OCI-M2 (cell line): ENCODE measurements around the gene HJURP.
"Not testable (repeated sequence)": the region's sequence is repeated elsewhere in the genome, so short reads cannot be mapped to it uniquely, and the experiment has no call there.

ENCODE experiments used
- DNase-seq: peaks from one replicate; lab custom pipeline; 2025; ENCODE audit not compliant: unreplicated experiment; lab: John Stamatoyannopoulos, UW

HJURP gene

GRCh38 chr2:233854241-233854981, at the start of gene HJURP:
HJURP (minus strand) TSS chr2:233854535; CDS start chr2:233854500, 35 bp downstream.
- DNase-seq: peak; percentile 58

DNA sequence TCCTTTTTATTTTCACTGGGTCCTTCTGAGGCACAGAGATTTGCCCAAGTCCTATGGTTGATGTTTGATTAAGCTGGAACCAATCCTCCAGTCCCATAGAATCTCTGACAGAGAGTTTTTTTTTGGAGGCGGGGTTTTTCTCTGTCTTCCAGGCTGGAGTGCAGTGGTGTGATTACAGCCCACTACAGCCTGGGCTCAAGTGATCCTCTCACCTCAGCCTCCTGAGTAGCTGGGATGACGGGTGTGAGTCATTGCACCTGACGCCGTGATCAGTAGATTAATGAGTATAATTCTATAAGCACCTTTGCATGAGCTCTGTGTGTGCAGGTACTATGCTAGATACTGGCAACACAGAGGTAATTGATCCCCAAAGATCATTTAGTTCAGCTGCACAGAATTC, 47.5 kb upstream of the HJURP start:
- no peak for DNase-seq

DNA sequence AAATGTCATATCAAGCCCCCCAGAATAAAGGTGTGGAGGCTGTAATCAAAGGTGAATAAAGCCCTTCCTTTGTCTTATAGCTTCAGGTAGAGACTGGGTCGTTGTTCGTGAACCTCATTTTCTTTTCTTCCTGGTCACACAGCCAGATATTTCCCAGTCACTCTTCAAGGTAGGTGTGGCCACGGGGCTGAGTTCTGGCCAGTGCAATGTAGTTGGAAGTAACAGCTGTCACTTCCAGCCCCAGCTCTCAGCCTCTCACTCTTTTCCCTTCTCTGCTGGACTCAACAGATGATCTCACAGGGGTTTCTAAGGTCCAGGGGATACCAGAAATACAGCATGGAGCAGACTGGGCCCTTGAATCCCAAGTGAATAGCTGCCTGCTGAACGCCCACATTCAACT, 47.0 kb upstream of the HJURP start:
- no peak for DNase-seq

GRCh38 chr2:233896253-233896652, 41.9 kb upstream of the HJURP start:
- not testable (repeated sequence) for DNase-seq

DNA sequence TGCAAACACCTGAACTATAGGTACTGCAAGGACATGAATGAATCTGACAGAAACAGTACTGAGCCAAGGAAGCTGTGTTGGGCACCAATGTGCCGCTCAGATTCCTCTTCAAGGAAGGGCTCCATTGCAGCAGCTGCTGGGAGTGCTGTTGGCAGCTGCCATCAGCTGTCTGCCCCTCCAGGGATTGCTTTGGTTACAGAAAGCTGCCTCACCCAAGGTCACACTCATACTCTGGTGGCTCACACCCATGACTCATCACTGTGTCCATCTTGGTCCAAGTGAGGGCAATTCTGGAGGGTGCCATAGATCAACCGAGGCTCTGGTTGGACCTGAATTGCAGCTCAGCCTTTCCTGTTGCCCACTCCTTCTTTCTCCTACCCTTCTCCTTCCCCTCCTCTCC, 38.5 kb upstream of the HJURP start:
- DNase-seq: no peak

- DNase-seq: no peak
These were observed 28.0 kb upstream of the HJURP start for GRCh38 chr2:233882353-233882752.

GRCh38 chr2:233872125-233872524, 17.8 kb upstream of the HJURP start:
- not testable (repeated sequence) for DNase-seq

DNA sequence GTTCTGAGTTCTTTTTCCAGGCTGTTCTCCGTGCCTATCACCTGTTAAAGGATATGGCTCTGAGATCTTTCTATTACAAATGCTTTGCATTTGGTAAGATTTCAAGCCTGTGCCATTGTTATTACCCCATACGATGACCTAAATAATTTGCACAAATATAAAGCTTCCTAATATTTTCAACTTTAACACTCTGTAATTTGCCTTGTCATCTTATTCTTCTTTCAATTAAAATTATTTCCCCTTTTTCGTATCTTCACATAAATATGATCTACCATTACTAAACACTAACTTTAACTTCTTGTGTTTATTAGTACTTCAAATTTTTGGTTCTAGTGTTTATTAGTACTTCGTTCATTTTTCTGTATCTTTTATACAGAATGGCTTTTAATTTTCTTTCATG, 17.1 kb upstream of the HJURP start:
- no peak for DNase-seq

GRCh38 chr2:233867993-233868532, 13.7 kb upstream of the HJURP start, which contains the start of gene MSL3B:
MSL3B (minus strand) TSS chr2:233868386.
- DNase-seq: no peak

- DNase-seq: no peak
These were observed 12.1 kb upstream of the HJURP start for GRCh38 chr2:233866479-233866878.

DNA sequence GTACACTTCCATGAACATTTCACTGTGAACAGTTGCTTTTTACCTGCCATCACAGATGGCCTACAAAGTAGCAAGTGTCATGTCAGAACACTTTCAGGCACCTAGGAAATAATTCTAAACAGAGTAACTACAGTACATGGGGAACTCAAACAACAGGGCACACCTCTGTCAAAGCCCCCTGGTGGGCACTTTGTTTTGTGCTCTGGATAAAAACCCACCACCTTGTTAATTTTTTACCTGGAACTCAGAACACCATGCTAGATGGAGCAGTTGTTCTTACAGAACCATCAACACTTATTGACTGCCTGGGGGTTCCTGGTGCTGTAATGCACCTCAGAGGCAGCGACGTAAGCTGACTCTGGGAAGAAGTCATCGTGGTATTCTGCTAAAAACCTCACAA, 11.5 kb upstream of the HJURP start:
- no peak for DNase-seq

DNA sequence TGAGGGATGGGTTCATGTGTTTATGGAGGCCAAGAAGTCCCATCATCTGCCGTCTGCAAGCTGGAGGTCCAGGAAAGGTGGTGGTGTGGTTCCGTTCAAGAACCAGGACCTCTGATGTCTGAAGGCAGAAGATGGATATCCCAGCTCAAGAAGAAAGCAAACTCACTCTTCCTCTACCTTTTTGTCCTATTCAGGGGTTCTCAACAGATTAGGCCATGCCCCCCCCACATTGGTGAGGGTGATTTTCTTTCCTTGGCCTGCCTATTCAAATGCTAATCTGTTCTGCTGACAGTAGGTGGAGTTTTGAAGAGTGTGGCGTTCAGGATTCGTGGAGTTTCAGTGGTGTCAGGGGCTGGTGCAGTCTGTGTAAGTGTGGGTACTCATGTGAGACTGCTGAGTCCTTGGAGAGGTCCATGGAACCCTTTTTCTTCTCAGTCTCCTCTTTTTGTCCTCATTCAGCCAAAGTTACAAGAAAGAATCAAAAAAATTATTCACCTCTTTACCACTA, 8.0 kb upstream of the HJURP start:
- no peak for DNase-seq

GRCh38 chr2:233858331-233858730, 4.0 kb upstream of the HJURP start:
- DNase-seq: no peak

DNA sequence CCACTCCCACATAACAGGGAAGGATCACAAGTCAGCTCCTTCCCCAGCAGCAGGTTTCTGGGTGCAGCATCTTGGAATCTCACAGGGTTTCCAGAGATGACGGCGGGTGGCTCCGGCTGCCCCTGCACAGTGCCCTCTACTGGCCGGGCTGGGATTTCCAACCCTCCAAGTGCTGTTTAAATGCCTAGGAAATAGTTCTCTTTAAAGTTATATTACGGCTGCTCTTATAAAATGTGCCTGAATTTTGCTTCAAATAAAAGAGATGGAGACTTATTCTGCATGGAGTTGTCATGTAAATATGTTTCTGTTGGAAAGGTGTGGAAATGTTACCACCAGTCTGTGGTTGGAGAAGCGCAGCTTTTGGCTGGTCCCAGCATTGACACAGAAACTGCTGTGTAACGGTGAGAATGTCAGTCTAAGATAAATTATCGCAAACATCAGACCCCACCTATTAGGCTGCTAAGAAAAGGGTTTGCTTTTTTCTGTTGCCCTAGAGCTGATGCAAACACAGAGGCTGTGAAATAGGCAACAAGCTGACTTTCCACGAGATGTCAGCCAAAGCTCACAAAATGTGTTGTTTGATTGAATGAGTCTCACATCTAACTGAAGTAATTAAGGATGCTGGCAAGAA, 3.3 kb upstream of the HJURP start:
- DNase-seq: no peak

DNA sequence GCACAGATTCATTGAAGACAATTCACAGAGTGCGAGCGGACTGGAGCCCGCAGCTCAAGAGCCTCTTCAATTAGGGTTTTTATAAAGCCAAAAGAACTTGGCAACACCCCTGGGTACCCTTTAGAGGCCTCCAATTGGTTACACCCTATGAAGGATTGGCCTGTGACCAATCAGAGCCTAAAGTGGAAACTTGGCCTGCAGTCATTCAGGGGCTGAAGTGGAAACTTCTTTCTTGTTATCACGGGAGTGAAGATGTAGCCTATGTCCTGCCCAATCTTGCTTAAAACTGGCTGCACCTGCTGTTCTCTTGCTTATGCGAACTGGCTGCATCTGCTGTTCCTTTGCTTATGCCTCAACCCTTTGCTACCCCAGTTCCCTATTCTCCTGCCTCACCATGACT, 1.8 kb upstream of the HJURP start:
- no peak for DNase-seq

DNA sequence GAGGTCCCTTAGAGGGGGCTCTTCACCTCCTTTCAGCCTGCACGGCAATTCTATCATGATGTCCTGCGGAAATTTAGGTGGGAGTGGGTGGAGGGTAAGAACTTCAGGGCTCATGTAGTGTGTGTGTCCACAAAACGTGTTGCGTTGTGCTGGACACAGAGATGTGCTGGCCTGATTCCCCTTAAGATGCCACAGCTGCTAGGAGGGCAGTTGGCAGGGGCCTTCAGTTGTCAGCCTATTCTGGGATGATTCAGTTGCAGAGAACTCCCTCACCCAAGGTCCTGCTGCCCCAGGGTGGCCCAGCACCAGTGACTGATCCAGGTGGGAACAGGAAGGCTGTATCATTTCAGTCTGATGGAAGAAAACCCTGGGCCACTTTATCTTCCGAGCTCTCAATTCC, 1.0 kb upstream of the HJURP start:
- no peak for DNase-seq

GRCh38 chr2:233853883-233854240, 473 bp downstream of the HJURP start:
- DNase-seq: no peak

- no peak for DNase-seq
These were observed 982 bp downstream of the HJURP start for GRCh38 chr2:233853353-233853752.

- no peak for DNase-seq
These were observed 2.3 kb downstream of the HJURP start for GRCh38 chr2:233852056-233852455.

DNA sequence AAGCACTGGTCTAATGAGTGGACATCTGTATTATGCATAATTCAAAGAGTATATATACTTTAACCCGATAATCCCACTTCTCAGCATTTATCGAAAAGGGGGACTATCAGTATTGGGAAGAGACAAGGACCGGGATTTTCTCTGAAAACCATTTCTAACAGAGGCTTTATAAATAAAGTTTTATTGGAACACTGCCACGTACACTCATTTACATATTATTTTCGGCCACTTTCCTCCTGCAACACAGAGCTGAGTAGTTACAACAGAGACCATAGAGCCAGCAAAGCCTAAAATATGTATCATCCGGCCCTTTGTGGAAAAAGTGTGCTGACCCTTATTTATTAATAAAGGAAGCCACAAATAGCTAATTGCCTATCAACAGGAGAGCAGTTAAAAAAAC, 3.2 kb downstream of the HJURP start:
- DNase-seq: no peak

DNA sequence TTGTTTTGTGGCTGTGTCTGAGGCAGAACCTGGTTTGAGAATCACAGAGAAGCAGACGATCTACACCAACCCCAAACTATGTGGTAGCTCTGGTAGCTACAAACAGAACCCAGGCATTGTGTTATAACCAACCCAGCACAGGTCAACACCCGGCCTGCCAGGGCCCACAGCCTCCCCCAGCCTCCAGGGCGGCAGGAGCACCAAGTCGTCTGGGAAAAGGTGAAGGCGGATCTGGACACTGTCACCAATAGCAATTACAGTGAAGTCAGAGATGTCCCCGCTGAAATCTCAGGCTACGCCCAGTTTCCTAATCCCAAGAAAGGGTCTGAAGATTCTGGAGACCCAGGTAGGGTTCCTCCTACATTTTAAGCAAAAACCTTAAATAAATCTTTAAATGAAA, 3.6 kb downstream of the HJURP start:
- DNase-seq: no peak

GRCh38 chr2:233849607-233850271, 4.6 kb downstream of the HJURP start:
- no peak for DNase-seq
